IgD-negative memory B cell (primary cell): ENCODE measurements around the gene ASIP. TPM values are rescaled to one million over a fixed set of nuclear protein-coding genes. Genes with fewer than 3 reads are reported as not detected.
A peak's percentile ranks its signal among the peaks of the same experiment; 100 is the strongest.
"Not testable (repeated sequence)": the region's sequence is repeated elsewhere in the genome, so short reads cannot be mapped to it uniquely, and the experiment has no call there.

Experiments used
- H3K27ac Mint-ChIP-seq, 3 donors: one replicate each; pipeline ENCODE4 v1.8.0; 2020 to 2022; ENCODE audit warnings: mild to moderate bottlenecking in 3 of 3, mixed read lengths in 3 of 3, moderate library complexity in 1 of 3
- H3K27me3 Mint-ChIP-seq: one replicate; pipeline ENCODE4 v1.8.0; 2021; ENCODE audit warnings: mixed read lengths
- H3K36me3 Mint-ChIP-seq: one replicate; pipeline ENCODE4 v1.8.0; 2020; ENCODE audit warnings: mild to moderate bottlenecking, mixed read lengths
- H3K4me1 Mint-ChIP-seq, 3 donors: one replicate each; pipeline ENCODE4 v1.8.0; 2020 to 2022; ENCODE audit warnings: mixed read lengths in 3 of 3, mild to moderate bottlenecking in 1 of 3
- H3K4me3 Mint-ChIP-seq, 4 donors: one replicate each; pipeline ENCODE4 v1.8.0; 2020 to 2022; ENCODE audit warnings: mild to moderate bottlenecking in 4 of 4, mixed read lengths in 4 of 4, moderate library complexity in 3 of 4
- H3K9me3 Mint-ChIP-seq, 3 donors: one replicate each; pipeline ENCODE4 v1.8.0; 2020 to 2021; ENCODE audit warnings: mixed read lengths in 3 of 3, mild to moderate bottlenecking in 1 of 3
- polyA plus RNA-seq: library from polyadenylated mRNA; unstranded; fragments of 300-500 nt; fragmentation: Illumina TruSeq; gene quantifications from one replicate; pipeline ENCODE4 v1.2.3, GENCODE V29; 2021

ASIP gene
- polyA plus RNA-seq, 1 donor from 2014 or later, result not detected

DNA sequence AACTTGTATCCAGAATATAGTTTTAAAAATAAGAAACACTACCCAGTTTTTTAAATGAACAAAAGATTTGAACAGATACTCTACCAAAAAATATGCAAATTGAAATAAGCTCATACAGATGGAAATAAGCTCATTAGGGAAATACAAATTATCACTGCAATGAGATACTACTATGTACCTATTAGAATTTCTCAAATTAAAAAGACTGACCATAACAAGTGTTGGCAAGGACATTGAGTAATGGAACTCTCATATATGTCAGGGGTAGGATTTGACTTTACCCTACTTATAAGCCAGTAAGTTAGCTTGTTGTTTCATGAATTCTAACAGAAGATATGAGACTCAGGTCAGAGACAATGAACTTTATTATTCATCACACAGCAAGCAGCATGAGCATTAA is 9.6 kb upstream of the ASIP start:
- H3K36me3 Mint-ChIP-seq, result no peaks in the 10 kb centered on the region
- peaks cover 0 to 2% (median 0%) of the 10 kb centered on the region in 3 donors for H3K9me3 Mint-ChIP-seq
- no peaks in the 10 kb centered on the region for H3K27me3 Mint-ChIP-seq
- H3K4me1 Mint-ChIP-seq, result peaks cover 0 to 1% (median 0%) of the 10 kb centered on the region in 3 donors
- no peak overlapping the region for H3K4me3 Mint-ChIP-seq
- H3K27ac Mint-ChIP-seq, result no peak overlapping the region

DNA sequence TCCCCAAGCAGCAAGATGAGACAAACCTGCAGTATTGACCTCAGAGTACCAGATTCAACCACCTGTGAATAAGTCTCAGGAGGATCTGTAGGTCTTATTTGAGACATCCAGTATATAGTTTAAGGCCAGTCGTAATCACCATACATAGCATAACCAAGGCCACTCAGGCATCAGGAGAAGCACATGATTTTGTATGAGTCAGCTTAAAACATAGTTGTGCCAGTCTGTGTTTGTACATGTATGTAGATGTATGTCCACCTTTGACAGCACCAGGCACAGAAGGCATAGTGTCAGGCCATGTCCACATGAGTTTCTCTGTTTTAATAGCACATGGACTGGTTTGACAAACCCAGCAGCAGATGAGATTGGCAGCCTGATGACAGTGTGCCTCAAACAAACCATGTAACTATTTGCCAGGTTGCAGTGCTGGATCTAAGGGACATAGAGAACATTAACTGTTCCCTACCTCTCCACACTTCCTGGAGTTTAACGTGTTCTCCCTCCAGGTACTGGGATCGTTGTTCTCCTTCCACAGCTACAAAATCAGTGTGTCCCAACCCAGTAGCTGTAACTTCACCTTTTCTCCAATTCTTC is 8.6 kb upstream of the ASIP start:
- H3K36me3 Mint-ChIP-seq, result no peaks in the 10 kb centered on the region
- no peak overlapping the region for H3K4me3 Mint-ChIP-seq
- H3K27ac Mint-ChIP-seq, result no peak overlapping the region
- H3K27me3 Mint-ChIP-seq, result no peaks in the 10 kb centered on the region
- peaks cover 0 to 8% (median 2%) of the 10 kb centered on the region in 3 donors for H3K9me3 Mint-ChIP-seq
- peaks cover 0 to 1% (median 0%) of the 10 kb centered on the region in 3 donors for H3K4me1 Mint-ChIP-seq

DNA sequence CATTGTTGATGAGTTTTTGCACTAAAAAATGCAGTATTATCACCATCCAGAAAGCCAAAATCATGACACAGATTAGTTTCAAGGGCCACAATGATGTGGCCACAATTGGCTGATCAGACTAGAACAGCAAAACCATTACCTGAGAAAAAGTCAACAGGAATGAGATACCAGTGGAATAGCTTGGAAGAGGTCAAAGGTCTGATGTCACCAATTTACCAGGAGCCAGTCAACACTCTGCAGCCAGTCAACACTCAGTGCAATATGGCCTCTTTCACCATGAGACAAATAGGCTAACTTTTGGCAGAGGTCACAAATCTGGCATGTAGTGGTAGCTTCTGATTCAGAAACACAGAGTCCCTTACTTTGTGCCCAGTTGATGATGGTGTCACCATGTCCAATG is 7.5 kb upstream of the ASIP start:
- Mint-ChIP-seq H3K4me3 (no peak overlapping the region), H3K27me3 (no peaks in the 10 kb centered on the region), H3K36me3 (no peaks in the 10 kb centered on the region), H3K27ac (peak overlapping the region in 1 of 3 donors; percentile 67), H3K4me1 (peaks cover 0 to 1% (median 0%) of the 10 kb centered on the region in 3 donors), H3K9me3 (peaks cover 4 to 16% (median 10%) of the 10 kb centered on the region in 3 donors)

DNA sequence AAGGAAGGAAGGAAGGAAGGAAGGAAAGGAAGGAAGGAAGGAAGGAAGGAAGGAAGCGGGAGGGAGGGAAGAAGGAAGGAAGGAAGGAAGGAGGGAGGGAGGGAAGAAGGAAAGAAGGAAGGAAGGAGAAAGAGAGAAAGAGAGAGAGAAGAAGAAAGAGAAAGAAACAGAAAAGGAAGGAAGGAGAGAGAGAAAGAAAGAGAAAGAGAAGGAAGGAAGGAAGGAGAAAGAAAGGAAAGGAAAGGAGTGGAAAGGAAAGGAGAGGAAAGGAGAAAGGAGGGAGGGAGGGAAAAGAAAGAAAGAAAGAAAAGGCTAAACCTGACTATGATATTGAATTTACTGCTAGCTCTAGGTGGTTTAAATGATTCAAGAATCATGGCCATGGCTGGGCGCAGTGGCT is 5.3 kb upstream of the ASIP start:
- H3K27ac Mint-ChIP-seq, result no peak overlapping the region
- H3K27me3 Mint-ChIP-seq, result peaks cover 2% of the 10 kb centered on the region
- H3K4me1 Mint-ChIP-seq, result peaks cover 8 to 14% (median 13%) of the 10 kb centered on the region in 3 donors
- H3K36me3 Mint-ChIP-seq, result no peaks in the 10 kb centered on the region
- peaks cover 4 to 16% (median 10%) of the 10 kb centered on the region in 3 donors for H3K9me3 Mint-ChIP-seq
- H3K4me3 Mint-ChIP-seq, result no peak overlapping the region

DNA sequence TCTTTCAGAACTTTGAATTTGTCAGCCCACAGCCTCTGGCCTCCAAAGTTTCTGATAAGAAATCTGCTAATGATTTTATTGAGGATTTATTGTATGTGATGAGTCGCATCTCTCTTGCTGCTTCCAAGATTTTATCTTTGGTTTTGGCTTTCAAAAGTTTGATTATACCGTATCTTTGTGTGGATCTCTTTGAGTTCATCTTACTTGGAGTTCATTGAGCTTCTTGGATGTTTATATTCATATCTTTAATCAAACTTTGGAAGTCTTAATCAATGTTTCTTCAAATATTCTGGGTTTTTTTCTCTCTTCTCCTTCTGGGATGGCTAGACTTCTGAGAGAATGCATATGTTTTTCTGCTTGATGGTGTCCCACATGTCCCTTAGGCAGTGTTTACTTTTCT is 3.3 kb upstream of the ASIP start:
- no peaks in the 10 kb centered on the region for H3K36me3 Mint-ChIP-seq
- peaks cover 4 to 16% (median 10%) of the 10 kb centered on the region in 3 donors for H3K9me3 Mint-ChIP-seq
- peaks cover 2% of the 10 kb centered on the region for H3K27me3 Mint-ChIP-seq
- peaks cover 18 to 25% (median 23%) of the 10 kb centered on the region in 3 donors for H3K4me1 Mint-ChIP-seq
- H3K4me3 Mint-ChIP-seq, result no peak overlapping the region
- H3K27ac Mint-ChIP-seq, result peak overlapping the region in 1 of 3 donors; percentile 14

DNA sequence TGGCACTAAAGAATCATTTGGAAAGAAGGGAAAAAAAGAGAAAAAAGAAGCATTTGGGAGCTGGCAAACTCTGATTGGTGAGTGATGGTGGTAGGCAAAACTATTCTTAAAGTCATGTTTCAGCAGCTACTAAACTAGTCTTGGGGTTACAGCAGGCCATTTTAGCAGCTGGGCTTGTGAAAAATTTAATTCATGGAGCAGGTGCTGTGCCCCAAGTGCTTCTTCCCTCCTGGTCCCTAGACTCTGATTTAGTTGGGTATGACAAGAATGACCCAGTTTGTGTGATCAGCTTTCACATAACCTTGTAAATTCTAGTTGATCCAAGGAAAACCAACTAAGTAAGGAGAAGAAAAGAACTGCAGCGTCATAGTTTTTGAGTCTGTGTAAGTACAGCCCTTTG is 1.1 kb upstream of the ASIP start:
- peak overlapping the region in 2 of 4 donors; percentile 37 to 55 for H3K4me3 Mint-ChIP-seq
- H3K4me1 Mint-ChIP-seq, result peaks cover 18 to 25% (median 22%) of the 10 kb centered on the region in 3 donors
- H3K9me3 Mint-ChIP-seq, result peaks cover 4 to 16% (median 9%) of the 10 kb centered on the region in 3 donors
- no peaks in the 10 kb centered on the region for H3K36me3 Mint-ChIP-seq
- H3K27me3 Mint-ChIP-seq, result peaks cover 2% of the 10 kb centered on the region
- peak overlapping the region in 2 of 3 donors; percentile 20 to 53 for H3K27ac Mint-ChIP-seq

DNA sequence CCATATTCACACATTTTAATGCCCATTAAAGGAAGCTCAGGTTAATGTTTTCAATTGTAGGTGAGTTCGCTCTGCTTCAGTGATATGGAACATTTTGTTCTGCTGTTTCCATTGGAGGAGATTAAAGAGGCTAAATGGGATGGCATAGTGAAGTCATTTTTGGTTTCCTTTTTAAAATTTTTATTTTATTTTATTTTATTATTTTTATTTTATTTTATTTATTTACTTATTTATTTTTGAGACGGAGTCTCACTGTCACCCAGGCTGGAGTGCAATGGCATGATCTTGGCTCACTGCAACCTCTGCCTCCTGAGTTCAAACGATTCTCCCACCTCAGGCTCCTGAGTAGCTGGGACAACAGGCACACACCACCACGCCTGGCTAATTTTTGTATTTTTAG is 792 bp downstream of the ASIP start:
- H3K4me1 Mint-ChIP-seq, result peaks cover 18 to 25% (median 22%) of the 10 kb centered on the region in 3 donors
- H3K36me3 Mint-ChIP-seq, H3K27ac Mint-ChIP-seq, H3K27me3 Mint-ChIP-seq, H3K4me3 Mint-ChIP-seq: not testable (repeated sequence)
- H3K9me3 Mint-ChIP-seq, result peaks cover 4 to 14% (median 9%) of the 10 kb centered on the region in 3 donors

DNA sequence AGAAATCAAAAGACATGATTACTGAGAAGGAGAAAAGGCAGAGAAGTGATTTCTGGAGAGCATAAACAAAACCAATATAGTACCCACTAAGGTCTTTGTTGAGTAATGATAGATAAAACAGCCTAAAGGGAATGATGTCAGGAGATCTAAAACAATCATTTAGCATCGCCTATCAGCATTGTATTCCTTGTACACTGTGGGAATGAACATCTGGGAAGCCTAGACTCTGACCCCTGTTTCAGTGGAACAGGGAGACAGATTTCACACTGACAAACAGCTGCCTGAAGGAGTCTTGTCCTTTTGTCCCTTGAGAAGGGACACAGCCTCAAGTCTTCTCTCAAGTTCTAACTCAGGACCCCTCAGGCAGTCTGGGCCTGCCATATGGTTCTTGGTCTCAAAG is 1.7 kb downstream of the ASIP start:
- Mint-ChIP-seq H3K27me3 (peaks cover 2% of the 10 kb centered on the region), H3K36me3 (no peaks in the 10 kb centered on the region), H3K4me3 (no peak overlapping the region), H3K4me1 (peaks cover 18 to 25% (median 22%) of the 10 kb centered on the region in 3 donors), H3K9me3 (peaks cover 4 to 8% (median 7%) of the 10 kb centered on the region in 3 donors), H3K27ac (no peak overlapping the region)

DNA sequence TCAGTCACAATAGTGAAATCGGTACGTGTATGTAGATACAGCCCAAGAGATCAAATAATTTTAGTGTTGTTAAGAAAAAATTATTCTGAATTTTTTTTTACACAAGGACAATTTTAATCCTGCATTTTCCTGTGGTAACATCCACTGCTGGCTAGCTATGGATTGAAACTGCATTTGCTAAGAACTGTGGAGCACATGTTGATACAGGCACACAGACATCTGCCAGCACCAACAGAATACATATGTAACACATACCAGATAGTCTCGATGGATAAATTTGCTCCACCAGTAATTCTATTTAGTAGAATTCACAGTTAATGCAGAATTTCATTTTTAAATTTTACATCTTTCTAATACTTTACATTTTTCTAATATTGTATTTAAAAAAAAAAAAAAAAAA is 2.2 kb downstream of the ASIP start:
- H3K36me3 Mint-ChIP-seq, result no peaks in the 10 kb centered on the region
- peaks cover under 1 to 3% (median 2%) of the 10 kb centered on the region in 3 donors for H3K9me3 Mint-ChIP-seq
- H3K27ac Mint-ChIP-seq, result no peak overlapping the region
- no peak overlapping the region for H3K4me3 Mint-ChIP-seq
- peaks cover 2% of the 10 kb centered on the region for H3K27me3 Mint-ChIP-seq
- H3K4me1 Mint-ChIP-seq, result peaks cover 18 to 25% (median 22%) of the 10 kb centered on the region in 3 donors

DNA sequence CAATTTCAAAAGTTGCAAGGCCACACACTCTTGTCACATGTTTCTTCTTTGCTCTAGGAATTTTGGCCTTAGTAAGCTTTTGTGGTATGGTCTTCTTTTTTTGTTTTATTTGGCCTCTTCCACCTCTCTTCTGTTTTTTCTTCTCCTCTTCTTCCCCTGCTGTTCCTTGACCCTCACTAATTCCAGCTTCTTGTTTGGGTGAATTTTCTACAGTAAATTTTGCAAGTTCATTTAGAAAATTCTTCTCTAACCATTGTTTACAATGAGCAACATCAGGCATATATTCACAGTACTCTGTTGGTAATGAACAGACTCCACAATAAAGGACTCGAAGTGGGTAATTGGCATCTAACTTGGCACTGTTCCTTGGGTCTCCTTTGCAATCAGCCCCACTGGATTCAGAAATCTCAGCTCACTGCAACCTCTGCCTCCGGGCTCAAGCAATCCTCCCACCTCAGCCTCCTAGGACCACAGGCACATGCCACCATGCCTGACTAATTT is 5.0 kb downstream of the ASIP start:
- H3K27me3 Mint-ChIP-seq, result no peaks in the 10 kb centered on the region
- H3K4me3 Mint-ChIP-seq, result no peak overlapping the region
- no peaks in the 10 kb centered on the region for H3K36me3 Mint-ChIP-seq
- H3K4me1 Mint-ChIP-seq, result peaks cover 6 to 17% (median 16%) of the 10 kb centered on the region in 3 donors
- H3K27ac Mint-ChIP-seq, result no peak overlapping the region
- no peaks in the 10 kb centered on the region for H3K9me3 Mint-ChIP-seq

DNA sequence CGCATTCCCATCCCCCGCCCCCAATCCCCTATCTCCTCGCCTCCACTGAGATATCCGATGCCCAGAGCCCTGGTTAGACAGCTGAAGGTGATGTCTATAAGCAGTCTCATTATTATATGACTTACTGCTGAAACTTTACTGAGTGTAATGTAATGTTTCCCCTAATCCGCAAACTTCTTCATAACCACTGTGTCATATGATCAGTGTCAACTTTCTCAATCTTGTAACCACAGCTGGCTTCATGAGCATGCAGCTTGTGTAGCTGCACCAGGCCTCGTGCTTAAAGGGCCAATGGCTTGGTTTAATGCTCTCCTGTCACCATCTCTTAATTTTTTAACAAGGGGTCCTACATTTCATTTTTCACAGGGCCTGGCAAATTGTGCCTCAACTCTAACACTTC is 8.1 kb downstream of the ASIP start:
- H3K4me3 Mint-ChIP-seq, result no peak overlapping the region
- H3K27me3 Mint-ChIP-seq, result no peaks in the 10 kb centered on the region
- H3K36me3 Mint-ChIP-seq, result peaks cover 4% of the 10 kb centered on the region
- H3K9me3 Mint-ChIP-seq, result no peaks in the 10 kb centered on the region
- no peak overlapping the region for H3K27ac Mint-ChIP-seq
- H3K4me1 Mint-ChIP-seq, result peaks cover 0 to 9% (median 8%) of the 10 kb centered on the region in 3 donors

DNA sequence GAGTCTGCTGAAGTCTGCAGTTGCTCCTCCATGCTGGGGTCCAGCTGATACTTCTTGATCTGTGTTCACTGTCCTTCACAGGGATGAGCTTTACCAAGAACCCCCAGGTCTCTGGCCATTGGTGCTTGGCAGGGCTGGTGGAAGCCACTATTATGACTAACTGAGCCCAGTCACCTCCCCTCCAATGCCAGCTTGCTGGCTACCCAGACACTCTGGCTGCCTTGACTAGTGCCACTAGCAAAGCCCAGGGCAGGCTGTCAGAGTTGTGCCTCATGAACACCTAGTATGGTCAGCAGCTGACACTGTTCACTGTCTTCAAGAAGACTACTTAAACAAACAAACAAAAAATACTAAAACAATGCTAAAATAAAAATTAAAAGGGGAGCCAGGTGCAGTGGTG is 8.8 kb downstream of the ASIP start:
- Mint-ChIP-seq H3K27me3 (no peaks in the 10 kb centered on the region), H3K9me3 (no peaks in the 10 kb centered on the region), H3K36me3 (peaks cover 4% of the 10 kb centered on the region), H3K27ac (no peak overlapping the region), H3K4me1 (peaks cover 0 to 9% (median 8%) of the 10 kb centered on the region in 3 donors), H3K4me3 (no peak overlapping the region)

DNA sequence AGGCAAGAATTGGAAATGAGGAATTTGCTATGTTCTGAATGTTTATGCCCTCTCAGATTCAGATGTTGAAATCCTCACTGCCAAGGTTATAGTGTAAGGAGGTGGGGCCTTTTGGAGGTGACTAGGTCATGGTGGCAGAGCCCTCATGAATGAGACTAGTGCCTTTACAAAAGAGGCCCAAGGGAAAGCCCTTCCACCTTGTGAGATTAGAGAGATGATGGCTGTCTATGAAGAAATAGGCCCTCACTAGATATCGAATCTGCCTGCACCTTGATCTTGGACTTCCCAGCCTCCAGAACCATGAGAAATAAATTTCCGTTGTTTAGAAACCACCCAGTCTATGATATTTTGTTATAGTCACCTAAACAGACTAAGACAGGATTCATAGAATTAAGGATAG is 10.4 kb downstream of the ASIP start:
- Mint-ChIP-seq H3K36me3 (peaks cover 4% of the 10 kb centered on the region), H3K4me1 (peaks cover 0 to 14% (median 8%) of the 10 kb centered on the region in 3 donors), H3K9me3 (no peaks in the 10 kb centered on the region), H3K4me3 (no peak overlapping the region), H3K27ac (no peak overlapping the region), H3K27me3 (peaks cover 2% of the 10 kb centered on the region)

DNA sequence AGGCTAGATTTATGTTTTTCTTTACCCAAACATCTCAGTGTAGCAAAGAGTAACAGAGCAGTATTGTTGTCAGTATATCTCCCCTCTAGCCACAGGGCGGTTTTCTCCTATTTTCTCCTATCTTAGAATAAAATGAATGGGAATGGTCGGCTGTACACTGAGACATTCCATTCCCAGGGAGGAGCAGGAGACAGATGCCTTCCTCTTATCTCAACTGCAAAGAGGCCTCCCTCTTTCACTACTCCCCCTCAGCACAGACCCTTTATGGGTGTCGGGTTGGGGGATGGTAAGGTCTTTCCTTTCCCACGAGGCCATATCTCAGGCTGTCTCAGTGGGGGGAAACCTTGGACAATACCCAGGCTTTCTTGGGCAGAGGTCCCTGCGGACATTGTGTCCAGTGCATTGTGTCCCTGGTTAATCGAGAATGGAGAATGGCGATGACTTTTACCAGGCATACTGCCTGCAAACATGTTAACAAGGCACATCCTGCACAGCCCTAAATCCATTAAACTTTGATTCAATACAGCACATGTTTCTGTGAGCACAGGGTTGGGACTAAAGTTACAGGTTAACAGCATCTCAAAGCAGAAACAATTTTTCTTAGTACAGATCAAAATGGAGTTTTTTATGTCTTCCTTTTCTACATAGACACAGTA is 11.3 kb downstream of the ASIP start:
- not testable (repeated sequence) for H3K36me3 Mint-ChIP-seq, H3K9me3 Mint-ChIP-seq, H3K27ac Mint-ChIP-seq, H3K4me3 Mint-ChIP-seq, H3K27me3 Mint-ChIP-seq
- peaks cover 0 to 14% (median 8%) of the 10 kb centered on the region in 3 donors for H3K4me1 Mint-ChIP-seq

DNA sequence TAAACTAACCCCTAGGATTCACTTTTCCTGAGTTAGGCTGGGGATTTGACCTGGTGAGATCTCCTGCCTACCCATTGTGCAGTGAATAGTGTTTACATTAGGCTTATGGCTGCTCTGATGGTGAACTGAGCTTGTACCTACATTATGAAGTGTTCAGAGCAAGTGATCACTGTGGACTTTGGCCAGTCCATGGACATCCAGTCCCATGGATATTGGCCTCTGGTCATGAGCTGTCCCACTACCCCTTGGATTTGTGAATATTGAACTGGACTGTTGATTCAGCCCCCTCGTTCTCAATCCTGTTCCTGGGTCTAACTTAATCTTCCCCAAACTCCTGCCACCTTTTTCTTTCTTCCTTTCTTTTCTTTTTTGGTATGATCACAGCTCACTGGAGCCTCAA is 13.8 kb downstream of the ASIP start:
- Mint-ChIP-seq H3K27ac (no peak overlapping the region), H3K4me1 (peaks cover 0 to 5% (median 0%) of the 10 kb centered on the region in 3 donors), H3K27me3 (peaks cover 2% of the 10 kb centered on the region), H3K4me3 (no peak overlapping the region), H3K9me3 (no peaks in the 10 kb centered on the region), H3K36me3 (peaks cover 6% of the 10 kb centered on the region)
